ENCODE measurements around the gene UNG. TPM values are rescaled to one million over a fixed set of nuclear protein-coding genes. Genes with fewer than 3 reads are reported as not detected.
A peak's percentile ranks its signal among the peaks of the same experiment; 100 is the strongest.

Gene UNG
- total RNA-seq, 1 donor from 2014 or later, result 17.2 TPM

- ATAC-seq (no peak), DNase-seq (ENCODE audit: low spot score) (no peak)
Observed at GRCh38 chr12:109088818-109089217, 8.6 kb upstream of the UNG start.

GRCh38 chr12:109089683-109090082 is 7.7 kb upstream of the UNG start:
- ATAC-seq (no peak), DNase-seq (ENCODE audit: low spot score) (no peak)

DNA sequence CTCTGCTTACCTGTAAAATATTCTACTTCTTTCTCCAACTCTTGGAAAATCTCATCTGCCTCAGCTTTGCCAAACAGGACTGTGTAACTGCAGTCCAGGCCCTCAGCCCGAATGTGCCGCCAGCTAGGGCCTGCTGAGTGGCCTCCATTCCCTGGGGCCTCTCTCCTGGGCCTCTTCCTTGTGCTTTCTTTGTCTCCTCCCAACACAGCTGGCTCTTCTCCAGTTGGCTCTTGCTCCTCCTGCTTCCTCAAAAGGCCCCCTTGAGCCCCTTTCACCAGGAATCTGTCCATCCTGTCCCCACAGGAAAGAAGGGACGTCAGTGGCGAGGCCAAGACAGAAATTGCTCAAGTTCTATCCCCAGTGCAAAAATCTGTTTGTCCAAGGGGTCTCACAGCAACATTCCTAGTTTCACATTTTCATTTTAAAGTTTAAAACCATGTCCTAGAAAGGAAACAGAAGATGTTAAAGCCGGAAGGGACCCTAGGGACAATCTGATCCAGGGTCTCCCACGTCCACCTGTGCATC is 4.8 kb upstream of the UNG start:
- ATAC-seq (no peak), DNase-seq (ENCODE audit: low spot score) (no peak)

DNA sequence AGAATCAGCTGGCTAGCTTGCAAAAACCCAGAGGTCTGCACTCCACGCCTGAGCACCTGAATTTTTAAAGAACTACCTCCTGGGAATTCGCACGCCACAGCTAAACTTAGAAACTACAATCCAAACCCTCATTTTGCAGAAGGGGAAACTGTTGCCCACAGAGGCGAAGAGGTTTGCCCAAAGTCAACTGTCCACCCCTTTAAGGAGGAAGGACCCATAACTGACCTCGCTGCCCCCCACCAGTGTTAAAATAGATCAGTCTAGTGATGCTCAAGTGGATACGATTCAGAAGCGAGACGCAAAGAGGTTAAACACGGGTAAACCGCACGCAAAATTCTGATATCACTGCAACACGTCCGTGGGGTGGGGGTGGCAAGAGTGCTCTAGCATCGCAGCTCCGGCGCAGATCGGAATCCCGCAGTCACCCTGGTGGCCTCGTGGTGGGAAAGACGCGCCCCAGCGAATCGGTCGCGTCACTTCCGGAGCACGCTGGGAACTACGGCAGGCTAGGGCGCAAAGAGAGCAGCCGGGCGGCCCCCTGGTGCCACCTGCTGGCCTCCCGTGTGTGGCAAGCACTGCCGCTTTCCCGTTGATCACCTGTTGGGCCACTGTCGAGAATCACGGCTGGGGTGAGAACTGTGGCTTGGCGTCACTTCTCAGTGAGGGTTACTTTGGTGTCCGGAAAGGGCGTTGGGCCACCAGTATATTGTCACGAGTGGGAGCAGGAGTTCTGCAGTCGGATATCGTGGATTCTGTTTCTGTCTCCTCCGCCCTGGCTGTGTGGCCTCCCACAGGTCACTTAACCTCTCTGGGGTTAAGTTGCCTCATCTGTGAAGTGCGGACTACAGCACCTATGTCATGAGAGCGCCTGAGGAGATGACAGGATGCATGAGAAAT is 4.1 kb upstream of the UNG start, which contains the start of gene ALKBH2:
TSS of gene ALKBH2 (minus strand) at position 451 of the 897 bp plus-strand sequence. CDS start 686 bp downstream, outside the sequence.
- peak; percentile 81 for ATAC-seq
- peak; percentile 94 for DNase-seq (ENCODE audit: low spot score)

DNA sequence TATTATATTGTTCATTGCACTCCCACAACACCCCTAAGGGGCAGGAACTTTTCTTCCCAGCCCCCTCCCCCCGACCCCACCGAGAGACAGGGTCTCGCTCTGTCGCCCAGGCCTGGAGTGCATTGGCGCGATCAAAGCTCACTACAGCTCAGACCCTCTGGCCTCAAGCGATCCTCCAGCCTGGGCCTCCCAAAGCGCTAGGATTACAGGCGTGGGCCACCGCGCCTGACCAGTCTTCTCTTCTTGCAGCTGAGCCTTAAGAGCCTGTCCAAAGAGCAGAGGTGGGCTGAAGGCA is 310 bp upstream of the UNG start:
- no peak for ATAC-seq

GRCh38 chr12:109098183-109098604 is 797 bp downstream of the UNG start:
- ATAC-seq, result peak; percentile 50
- no peak for DNase-seq (ENCODE audit: low spot score)

More for the DNA sequence above, 310 bp upstream of the UNG start:
- no peak for DNase-seq (ENCODE audit: low spot score)

- DNase-seq (ENCODE audit: low spot score), result no peak
- peak; percentile 34 for ATAC-seq
Observed at GRCh38 chr12:109098651-109099050, 1.3 kb downstream of the UNG start.

DNA sequence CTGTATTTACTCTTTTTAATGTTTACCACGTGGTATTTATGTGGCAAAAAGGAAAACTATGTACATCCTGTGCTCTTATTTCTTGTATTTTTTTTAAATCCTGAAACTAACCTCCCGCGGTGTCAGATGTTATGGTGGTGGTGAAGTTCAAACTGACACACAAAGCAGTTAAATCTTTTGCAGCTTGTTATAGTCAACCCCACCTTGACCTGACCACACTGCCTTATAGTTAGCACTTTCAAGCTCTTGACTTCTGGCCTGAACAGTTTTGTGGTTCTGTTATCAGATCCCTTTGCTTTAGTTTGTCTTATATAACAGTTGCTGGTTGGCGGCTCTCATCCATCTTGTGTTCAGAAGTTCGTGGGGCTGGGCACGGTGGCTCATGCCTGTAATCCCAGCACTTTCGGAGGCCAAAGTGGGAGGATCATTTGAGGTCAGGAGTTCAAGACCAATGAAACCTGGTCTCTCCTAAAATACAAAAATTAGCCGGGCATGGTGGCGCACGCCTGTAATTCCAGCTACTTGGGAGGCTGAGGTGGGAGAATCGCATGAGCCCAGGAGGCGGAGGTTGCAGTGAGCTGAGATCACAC is 2.1 kb downstream of the UNG start:
- no peak for ATAC-seq

DNA sequence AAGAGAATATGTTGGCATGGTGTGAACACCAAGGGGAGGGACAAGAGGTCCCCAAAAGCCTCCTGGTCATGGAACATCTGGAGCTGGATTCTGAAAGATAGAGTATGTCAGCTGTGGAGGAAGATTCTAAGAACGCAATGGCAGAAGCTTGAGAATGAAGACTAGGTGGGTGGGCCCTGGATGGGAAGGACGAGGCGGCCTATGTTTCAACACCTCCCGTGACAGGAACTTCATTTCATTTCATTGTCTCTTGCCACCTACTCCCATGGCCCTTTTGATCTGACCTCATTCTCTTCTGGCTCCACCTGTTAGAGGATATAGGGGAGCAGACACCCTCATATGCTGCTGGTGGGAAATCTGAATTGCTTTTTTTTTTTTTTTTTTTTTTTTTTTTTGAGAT is 3.3 kb downstream of the UNG start:
- DNase-seq (ENCODE audit: low spot score), result peak; percentile 23
- no peak for ATAC-seq

More for the DNA sequence above, 2.1 kb downstream of the UNG start:
- DNase-seq (ENCODE audit: low spot score), result no peak

DNA sequence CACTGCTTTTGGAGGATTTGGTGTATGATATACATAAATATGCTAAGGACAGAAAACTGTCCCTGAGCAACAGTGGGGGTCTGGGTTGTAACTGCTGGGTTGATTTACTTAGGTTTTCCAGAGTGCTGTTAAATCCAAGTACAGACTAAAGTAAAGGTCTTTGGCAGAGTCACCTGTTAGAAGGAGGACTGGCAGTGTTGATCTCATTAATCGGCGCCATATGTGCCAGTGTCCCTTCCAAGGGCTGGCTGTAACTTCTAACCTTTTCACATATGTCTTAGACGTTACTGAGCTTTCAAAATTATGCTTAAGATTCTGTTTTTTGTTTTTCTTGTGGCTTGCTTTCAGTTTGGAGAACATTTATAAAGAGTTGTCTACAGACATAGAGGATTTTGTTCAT is 5.1 kb downstream of the UNG start:
- no peak for DNase-seq (ENCODE audit: low spot score)
- no peak for ATAC-seq

- DNase-seq (ENCODE audit: low spot score) (no peak), ATAC-seq (no peak)
Observed at GRCh38 chr12:109105176-109105575, 7.8 kb downstream of the UNG start.

- DNase-seq (ENCODE audit: low spot score), result no peak
- ATAC-seq, result no peak
Observed at GRCh38 chr12:109109746-109110350, 12.5 kb downstream of the UNG start.

- ATAC-seq, result peak; percentile 83
Observed at GRCh38 chr12:109110988-109111495, 13.6 kb downstream of the UNG start.

GRCh38 chr12:109112720-109113465 is 15.5 kb downstream of the UNG start:
- DNase-seq (ENCODE audit: low spot score), result no peak
- ATAC-seq, result peak; percentile 12

More at GRCh38 chr12:109110988-109111495, 13.6 kb downstream of the UNG start:
- DNase-seq (ENCODE audit: low spot score), result peak; percentile 98

GRCh38 chr12:109113661-109114321 is 16.4 kb downstream of the UNG start:
- DNase-seq (ENCODE audit: low spot score), result no peak
- ATAC-seq, result no peak

GRCh38 chr12:109114644-109115043 is 17.2 kb downstream of the UNG start:
- ATAC-seq, result no peak
- no peak for DNase-seq (ENCODE audit: low spot score)

DNA sequence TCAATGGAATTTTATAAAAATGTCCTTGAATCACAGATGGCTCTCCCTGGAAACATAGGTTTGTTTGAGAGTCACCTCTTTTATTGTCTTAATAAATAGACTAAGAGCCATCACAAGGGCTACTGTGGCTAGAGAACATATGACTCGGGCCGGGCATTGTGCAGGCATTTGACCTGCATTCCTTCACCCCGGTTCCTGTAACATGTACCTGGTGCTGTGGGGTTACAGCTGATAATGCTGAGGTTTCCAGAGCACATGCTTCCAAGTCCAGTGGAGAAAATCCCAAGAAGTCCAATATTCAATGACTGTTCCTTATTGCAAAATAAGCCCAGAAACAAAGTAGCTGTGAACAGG is 18.0 kb downstream of the UNG start:
- no peak for DNase-seq (ENCODE audit: low spot score)
- peak; percentile 2 for ATAC-seq

GRCh38 chr12:109115758-109116610 is 18.6 kb downstream of the UNG start, which contains the start of gene ACACB:
Gene ACACB, plus strand, starts transcription at chr12:109116587. Its CDS starts 22,819 bp downstream, at chr12:109139406.
- DNase-seq (ENCODE audit: low spot score), result peak; percentile 93
- peak; percentile 63 for ATAC-seq

DNA sequence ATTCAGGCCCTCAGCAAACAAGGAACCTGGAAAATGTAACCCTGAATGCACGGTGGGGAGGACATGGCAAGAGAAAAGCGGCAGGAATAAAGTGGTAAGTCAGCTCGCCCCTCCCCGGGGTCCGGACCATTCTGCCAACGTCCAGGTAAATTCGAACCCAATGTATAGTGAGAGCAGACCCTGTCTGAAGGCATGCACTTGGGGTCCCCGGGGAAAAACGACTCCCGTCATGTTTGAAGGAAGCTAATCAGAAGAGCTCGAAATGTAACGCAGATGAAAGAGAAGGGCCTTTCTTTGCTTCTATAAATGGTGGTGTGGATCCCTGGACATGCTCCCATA is 19.2 kb downstream of the UNG start:
- ATAC-seq, result no peak
- DNase-seq (ENCODE audit: low spot score), result no peak

Measured in left lobe of liver (tissue), 2 donors.